ENCODE results near the gene CREBBP. TPM values are rescaled to one million over a fixed set of nuclear protein-coding genes. Genes with fewer than 3 reads are reported as not detected.

Gene CREBBP
- polyA plus RNA-seq, 1 experiment, result 9.8 TPM

DNA sequence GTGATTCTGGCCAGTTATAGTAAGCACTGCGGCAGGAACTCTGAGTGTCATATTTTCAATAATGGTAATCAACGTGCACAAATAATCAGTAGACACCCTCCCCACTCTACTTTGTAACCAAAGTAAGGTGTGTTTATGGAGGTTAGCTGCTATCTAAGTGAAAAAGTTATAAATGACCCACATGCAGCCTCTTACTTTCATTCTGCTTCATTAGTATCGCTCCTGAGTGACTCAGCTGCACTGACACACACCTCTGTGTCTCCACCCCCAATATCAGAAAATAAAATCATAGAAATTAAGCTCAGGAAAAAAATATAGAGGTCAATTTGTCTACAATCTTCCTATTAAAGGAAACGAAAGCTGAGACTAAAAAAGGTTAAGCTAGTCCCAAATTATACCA lies 99.1 kb downstream of the CREBBP start:
- TF ChIP-seq, protein P1, sequence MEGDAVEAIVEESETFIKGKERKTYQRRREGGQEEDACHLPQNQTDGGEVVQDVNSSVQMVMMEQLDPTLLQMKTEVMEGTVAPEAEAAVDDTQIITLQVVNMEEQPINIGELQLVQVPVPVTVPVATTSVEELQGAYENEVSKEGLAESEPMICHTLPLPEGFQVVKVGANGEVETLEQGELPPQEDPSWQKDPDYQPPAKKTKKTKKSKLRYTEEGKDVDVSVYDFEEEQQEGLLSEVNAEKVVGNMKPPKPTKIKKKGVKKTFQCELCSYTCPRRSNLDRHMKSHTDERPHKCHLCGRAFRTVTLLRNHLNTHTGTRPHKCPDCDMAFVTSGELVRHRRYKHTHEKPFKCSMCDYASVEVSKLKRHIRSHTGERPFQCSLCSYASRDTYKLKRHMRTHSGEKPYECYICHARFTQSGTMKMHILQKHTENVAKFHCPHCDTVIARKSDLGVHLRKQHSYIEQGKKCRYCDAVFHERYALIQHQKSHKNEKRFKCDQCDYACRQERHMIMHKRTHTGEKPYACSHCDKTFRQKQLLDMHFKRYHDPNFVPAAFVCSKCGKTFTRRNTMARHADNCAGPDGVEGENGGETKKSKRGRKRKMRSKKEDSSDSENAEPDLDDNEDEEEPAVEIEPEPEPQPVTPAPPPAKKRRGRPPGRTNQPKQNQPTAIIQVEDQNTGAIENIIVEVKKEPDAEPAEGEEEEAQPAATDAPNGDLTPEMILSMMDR (IDR thresholded peaks at IDR 0.05; ENCODE audit: low read depth, low read length), result no peak
- ChIA-PET CTCF (no interaction called here), POLR2A (no interaction called here)
- no peaks in the 10 kb centered on the region for H3K27me3 ChIP-seq (ENCODE audit: control insufficient read depth, insufficient read depth, low read length)
- DNase-seq (ENCODE audit: low read depth, low spot score), result no peak
- H3K9me3 ChIP-seq (ENCODE audit: control insufficient read depth, insufficient read depth, low read length), result no peaks in the 10 kb centered on the region
- no peak overlapping the region for H3K4me3 ChIP-seq (ENCODE audit: low read depth, low read length)
- no peak overlapping the region for H3K27ac ChIP-seq (ENCODE audit: low read depth, low read length)

DNA sequence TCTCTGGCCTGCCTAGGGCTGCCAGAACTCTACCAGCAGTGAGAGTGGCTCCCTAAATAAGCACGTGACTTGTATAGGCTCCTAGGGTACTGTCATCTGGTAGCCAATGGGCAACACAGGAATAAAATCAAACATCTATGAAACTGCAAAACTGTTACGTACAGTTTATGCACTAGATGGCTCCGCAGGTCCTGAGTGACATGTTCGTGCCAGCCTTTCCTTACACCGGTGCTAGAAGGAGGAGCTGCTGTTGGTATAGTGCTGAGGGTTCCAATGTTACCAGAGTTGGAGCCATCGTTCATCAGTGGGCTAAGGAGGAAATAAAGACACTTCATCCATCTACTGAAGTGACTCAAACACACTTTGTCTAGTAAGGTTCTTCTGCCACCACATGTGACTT lies 99.9 kb downstream of the CREBBP start:
- peak overlapping the region; percentile 31 for H3K27ac ChIP-seq (ENCODE audit: low read depth, low read length)
- no peak for DNase-seq (ENCODE audit: low read depth, low spot score)
- no peaks in the 10 kb centered on the region for H3K9me3 ChIP-seq (ENCODE audit: control insufficient read depth, insufficient read depth, low read length)
- TF ChIP-seq, protein P1 (IDR thresholded peaks at IDR 0.05; ENCODE audit: low read depth, low read length), result no peak
- ChIA-PET CTCF (no interaction called here), POLR2A (no interaction called here)
- H3K4me3 ChIP-seq (ENCODE audit: low read depth, low read length), result no peak overlapping the region
- H3K27me3 ChIP-seq (ENCODE audit: control insufficient read depth, insufficient read depth, low read length), result no peaks in the 10 kb centered on the region

DNA sequence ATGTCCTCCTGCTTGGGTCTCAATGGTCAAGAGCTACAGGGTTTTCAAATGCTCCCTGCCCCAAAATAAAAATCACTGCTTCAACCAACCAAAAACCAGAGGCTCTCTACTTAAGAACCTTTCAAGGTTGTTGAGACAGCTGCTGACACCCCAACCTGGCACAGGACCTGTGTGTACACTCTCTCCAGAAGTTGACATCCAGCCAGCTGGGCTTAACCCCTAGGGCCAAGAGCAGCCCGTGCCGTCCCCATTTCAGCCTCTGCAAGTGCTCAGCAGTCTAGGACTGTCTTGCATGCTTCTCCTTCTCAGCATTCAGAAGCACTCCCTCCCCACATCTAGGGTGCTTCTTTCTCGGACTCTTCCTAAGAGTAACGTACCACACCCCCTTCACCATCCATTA lies 104.2 kb downstream of the CREBBP start:
- no peaks in the 10 kb centered on the region for H3K27me3 ChIP-seq (ENCODE audit: control insufficient read depth, insufficient read depth, low read length)
- CTCF ChIA-PET, result no interaction called here
- no peak for DNase-seq (ENCODE audit: low read depth, low spot score)
- POLR2A ChIA-PET, result no interaction called here
- H3K27ac ChIP-seq (ENCODE audit: low read depth, low read length), result no peak overlapping the region
- no peaks in the 10 kb centered on the region for H3K9me3 ChIP-seq (ENCODE audit: control insufficient read depth, insufficient read depth, low read length)
- TF ChIP-seq, protein P1 (IDR thresholded peaks at IDR 0.05; ENCODE audit: low read depth, low read length), result no peak
- H3K4me3 ChIP-seq (ENCODE audit: low read depth, low read length), result no peak overlapping the region

DNA sequence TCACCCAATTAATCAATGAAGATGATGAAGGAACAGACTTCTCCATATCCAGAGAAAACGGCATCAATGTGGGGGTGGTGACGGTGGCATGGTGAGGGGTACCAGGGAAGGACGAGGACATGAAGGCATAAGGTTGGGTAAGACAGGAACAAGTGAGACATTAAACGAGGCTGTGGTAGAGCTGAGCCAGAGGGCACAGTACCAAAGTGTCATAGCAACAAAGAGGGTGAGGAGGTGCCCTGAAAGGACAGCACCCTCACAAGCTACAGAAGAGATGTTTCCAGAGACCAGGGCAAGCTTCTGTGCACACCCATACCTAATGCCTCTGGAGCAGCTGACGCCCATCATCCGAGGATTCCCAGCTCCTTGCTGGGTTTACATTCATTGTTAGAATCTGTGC lies 105.7 kb downstream of the CREBBP start:
- CTCF ChIA-PET, result no interaction called here
- Histone ChIP-seq H3K27me3 (ENCODE audit: control insufficient read depth, insufficient read depth, low read length) (no peaks in the 10 kb centered on the region), H3K9me3 (ENCODE audit: control insufficient read depth, insufficient read depth, low read length) (no peaks in the 10 kb centered on the region), H3K27ac (ENCODE audit: low read depth, low read length) (no peak overlapping the region), H3K4me3 (ENCODE audit: low read depth, low read length) (no peak overlapping the region)
- no peak for DNase-seq (ENCODE audit: low read depth, low spot score)
- TF ChIP-seq, protein P1 (IDR thresholded peaks at IDR 0.05; ENCODE audit: low read depth, low read length), result no peak
- POLR2A ChIA-PET, result no interaction called here

DNA sequence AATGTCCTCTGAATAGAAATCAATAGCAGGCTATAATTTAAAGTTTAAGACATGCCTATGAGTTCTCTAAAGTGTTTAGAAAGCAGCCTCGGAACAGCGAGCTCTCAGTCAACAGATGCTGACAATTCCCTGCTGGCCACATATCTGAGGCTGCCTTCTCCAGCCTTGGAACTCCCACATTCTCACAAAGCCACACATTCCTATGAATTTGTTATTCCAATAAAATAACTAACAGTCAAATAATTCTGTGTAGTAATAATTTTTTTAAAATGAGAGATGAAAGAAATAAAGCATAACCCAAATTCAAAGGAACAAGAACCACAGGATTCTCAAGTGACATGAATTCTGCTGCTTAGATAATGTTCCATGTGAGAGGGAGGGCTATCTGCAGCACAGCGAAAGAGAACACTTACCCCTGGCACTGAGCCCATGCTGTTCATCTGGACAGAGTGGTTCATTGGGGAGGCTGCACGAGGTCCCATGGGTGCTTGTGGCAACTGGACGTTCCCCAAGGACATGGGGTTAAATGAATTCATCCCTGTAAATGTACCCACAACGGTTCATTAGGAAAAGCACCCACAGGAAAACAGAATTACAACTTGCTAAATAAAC lies 106.3 kb downstream of the CREBBP start:
- POLR2A ChIA-PET, result interaction anchor here (0.5 to 0.8 kb wide), 2 partner anchors 75 to 110 kb away, joined by 8 to 11 read pairs; no protein-coding TSS in a partner anchor
- no peak overlapping the region for H3K27ac ChIP-seq (ENCODE audit: low read depth, low read length)

More for the DNA sequence above, 106.3 kb downstream of the CREBBP start:
- DNase-seq (ENCODE audit: low read depth, low spot score), result peak; percentile 13
- CTCF ChIA-PET, result no interaction called here
- H3K9me3 ChIP-seq (ENCODE audit: control insufficient read depth, insufficient read depth, low read length), result no peaks in the 10 kb centered on the region
- no peaks in the 10 kb centered on the region for H3K27me3 ChIP-seq (ENCODE audit: control insufficient read depth, insufficient read depth, low read length)
- TF ChIP-seq, protein P1 (IDR thresholded peaks at IDR 0.05; ENCODE audit: low read depth, low read length), result no peak
- H3K4me3 ChIP-seq (ENCODE audit: low read depth, low read length), result no peak overlapping the region
